ENCODE results near the gene HOGA1.

GRCh38 chr10:97585439-97585811 lies 1.2 kb downstream of the HOGA1 start:
- TF ChIP-seq CTCF (IDR thresholded peaks at IDR 0.05; ENCODE audit: low read depth, low read length, missing input control) (no peak), MAX (IDR thresholded peaks at IDR 0.05) (no peak), TAF1 (conservative IDR thresholded peaks at IDR 0.05) (no peak), REST (IDR thresholded peaks at IDR 0.05) (no peak), HNF4A (conservative IDR thresholded peaks at IDR 0.05) (no peak), ZBTB33 (IDR thresholded peaks at IDR 0.05) (no peak), RAD21 (IDR thresholded peaks at IDR 0.05) (no peak)

All from liver (tissue), 3 donors.